Amygdala (tissue), 56 donors: ENCODE data around the gene CAMTA1.

Source experiments
- DNase-seq, 56 donors: peaks; one replicate each; lab custom pipeline; 2025; lab: John Stamatoyannopoulos, UW

CAMTA1 gene

GRCh38 chr1:7719468-7720094 is 934.3 kb downstream of the CAMTA1 start:
- no peak for DNase-seq

GRCh38 chr1:7721940-7722669 is 936.9 kb downstream of the CAMTA1 start:
- peak in 3 of 56 donors; percentile 14 to 24 (median 16) for DNase-seq

- DNase-seq, result no peak
Observed at GRCh38 chr1:7722670-7723012, 937.4 kb downstream of the CAMTA1 start.

GRCh38 chr1:7726623-7727022 is 941.4 kb downstream of the CAMTA1 start:
- DNase-seq, result no peak

- DNase-seq, result peak in 43 of 56 donors; percentile 4 to 80 (median 49)
Observed at GRCh38 chr1:7727809-7728471, 942.7 kb downstream of the CAMTA1 start.

- no peak for DNase-seq
Observed at GRCh38 chr1:7729761-7730160, 944.5 kb downstream of the CAMTA1 start.

- DNase-seq, result no peak
Observed at GRCh38 chr1:7732331-7732730, 947.1 kb downstream of the CAMTA1 start.

- DNase-seq, result no peak
Observed at GRCh38 chr1:7733276-7733675, 948.0 kb downstream of the CAMTA1 start.

GRCh38 chr1:7738044-7738443 is 952.8 kb downstream of the CAMTA1 start:
- DNase-seq, result no peak

GRCh38 chr1:7743346-7743745 is 958.1 kb downstream of the CAMTA1 start:
- DNase-seq, result no peak

- no peak for DNase-seq
Observed at GRCh38 chr1:7744882-7745281, 959.6 kb downstream of the CAMTA1 start.

GRCh38 chr1:7745783-7746182 is 960.5 kb downstream of the CAMTA1 start:
- no peak for DNase-seq

GRCh38 chr1:7747605-7748004 is 962.4 kb downstream of the CAMTA1 start:
- DNase-seq, result no peak

GRCh38 chr1:7749126-7749525 is 963.9 kb downstream of the CAMTA1 start:
- DNase-seq, result no peak

GRCh38 chr1:7751174-7751573 is 965.9 kb downstream of the CAMTA1 start:
- no peak for DNase-seq

GRCh38 chr1:7752512-7753417 is 967.5 kb downstream of the CAMTA1 start:
- DNase-seq, result peak in 41 of 56 donors; percentile 4 to 89 (median 27)

- no peak for DNase-seq
Observed at GRCh38 chr1:7753641-7754040, 968.4 kb downstream of the CAMTA1 start.

- no peak for DNase-seq
Observed at GRCh38 chr1:7754234-7754633, 969.0 kb downstream of the CAMTA1 start.

- no peak for DNase-seq
Observed at GRCh38 chr1:7755448-7755847, 970.2 kb downstream of the CAMTA1 start.

GRCh38 chr1:7760245-7760644 is 975.0 kb downstream of the CAMTA1 start:
- no peak for DNase-seq

GRCh38 chr1:7761103-7761502 is 975.8 kb downstream of the CAMTA1 start:
- DNase-seq, result no peak
